GM12878 (cell line): Measurements from ENCODE around the gene RIMS1. TPM values are rescaled to one million over a fixed set of nuclear protein-coding genes. Genes with fewer than 3 reads are reported as not detected.

Experiments used
- ATAC-seq: fragments of 200-7000 bp; cut with Tn5 transposase; 3 replicates; pipeline ENCODE4 v1.9.1; 2020; ENCODE audit warnings: mild to moderate bottlenecking, moderate library complexity
- BruUV-seq: library from RNA; stranded (reverse); fragments of 400-500 nt; replicated peaks from 2 replicates; lab custom pipeline; 2021; lab: Mats Ljungman, UMichigan
- CTCF ChIA-PET: fragments of 300-600 bp; sonication (Branson Sonifier 250); formaldehyde crosslinking; extraction: SDS; loops from one replicate; lab custom pipeline; 2021; ENCODE audit warnings: inconsistent platforms; lab: Yijun Ruan, JAX
- POLR2A ChIA-PET: fragments of 350-600 bp; formaldehyde crosslinking; extraction: SDS; loops from one replicate; lab custom pipeline; 2021; ENCODE audit warnings: inconsistent platforms; lab: Charles Lee
- RAD21 ChIA-PET: fragments of 300-600 bp; sonication (Branson Sonifier 250); formaldehyde crosslinking; loops from one replicate; lab custom pipeline; 2023; ENCODE audit warnings: antibody characterized with exemption; ENCODE audit not compliant: unreplicated experiment; lab: Charles Lee
- SMC1A ChIA-PET: fragments of 300-600 bp; sonication (Branson Sonifier 250); formaldehyde crosslinking; loops from one replicate; lab custom pipeline; 2023; ENCODE audit not compliant: unreplicated experiment, uncharacterized antibody; lab: Charles Lee
- DNase-seq: peaks from one replicate; pipeline ENCODE4 v3.0.0-alpha.2; 2011; ENCODE audit warnings: low read depth, low spot score
- FAIRE-seq: peaks from 3 replicates; lab custom pipeline; 2011; peaks lifted over from hg19 to GRCh38; lab: Jason Lieb, UNC
- H2AFZ ChIP-seq: 2 replicates; pipeline ENCODE4 v1.6.0; 2011; ENCODE audit warnings: low read depth, low read length, control low read depth; ENCODE audit not compliant: control insufficient read depth
- H3K27ac ChIP-seq: 2 replicates; pipeline ENCODE4 v1.5.1; 2011; ENCODE audit warnings: control low read depth; ENCODE audit not compliant: control insufficient read depth, insufficient read depth
- H3K27me3 ChIP-seq, 2 experiments: replicated peaks in 1 of 2; 2 replicates each; pipeline versions ENCODE4 v1.6.0 to v1.6.1; 2011; ENCODE audit warnings: low read length in 1 of 2; ENCODE audit not compliant: control insufficient read depth in 2 of 2, insufficient read depth in 2 of 2
- H3K36me3 ChIP-seq, 2 experiments: 2 replicates each; pipeline ENCODE4 v1.5.1; 2011; ENCODE audit warnings: low read length in 1 of 2; ENCODE audit not compliant: control insufficient read depth in 2 of 2, insufficient read depth in 2 of 2
- H3K4me1 ChIP-seq: 2 replicates; pipeline ENCODE4 v1.6.1; 2011; ENCODE audit warnings: mild to moderate bottlenecking, low read length, moderate library complexity, mixed read lengths; ENCODE audit not compliant: control insufficient read depth, insufficient read depth
- H3K4me2 ChIP-seq: 2 replicates; pipeline ENCODE4 v1.6.0; 2011; ENCODE audit warnings: control low read depth; ENCODE audit not compliant: control insufficient read depth, insufficient read depth
- H3K4me3 ChIP-seq: fragments of 200-600 bp; sonication (generic); 2 replicates; pipeline ENCODE4 v1.5.1; 2016
- H3K79me2 ChIP-seq: 2 replicates; pipeline ENCODE4 v1.6.0; 2011; ENCODE audit warnings: low read length; ENCODE audit not compliant: control insufficient read depth, insufficient read depth
- H3K9ac ChIP-seq: 2 replicates; pipeline ENCODE4 v1.8.0; 2011; ENCODE audit warnings: low read length, control low read depth, mixed read lengths; ENCODE audit not compliant: control insufficient read depth, insufficient read depth
- H3K9me3 ChIP-seq: replicated peaks from 3 replicates; pipeline ENCODE4 v1.5.1; 2011; ENCODE audit warnings: mild to moderate bottlenecking, low read length; ENCODE audit not compliant: control insufficient read depth, insufficient read depth
- H4K20me1 ChIP-seq: 2 replicates; pipeline ENCODE4 v1.6.0; 2011; ENCODE audit not compliant: control insufficient read depth, insufficient read depth
- BCLAF1 ChIP-seq: fragments of 450-650 bp; IDR thresholded peaks from 2 replicates; pipeline ENCODE4 v1.6.1; 2017; ENCODE audit warnings: antibody characterized with exemption, mild to moderate bottlenecking, moderate library complexity
- BMI1 ChIP-seq: fragments of 450-650 bp; IDR thresholded peaks from 2 replicates; pipeline ENCODE4 v1.6.1; 2016; ENCODE audit warnings: mild to moderate bottlenecking, moderate library complexity, borderline replicate concordance
- EP300 ChIP-seq, 2 experiments: fragments of 150-350 bp in 1 of 2; IDR thresholded peaks; 2 replicates each; pipeline ENCODE4 v1.6.1; 2011 to 2012; ENCODE audit warnings: low read depth in 2 of 2, low read length in 2 of 2, borderline replicate concordance in 1 of 2, improper control_type of control experiment in 1 of 2, inconsistent platforms in 1 of 2; ENCODE audit not compliant: control insufficient read depth in 1 of 2
- GABPA ChIP-seq: IDR thresholded peaks from 2 replicates; pipeline ENCODE4 v1.6.1; 2014; ENCODE audit warnings: antibody characterized with exemption, low read depth, mild to moderate bottlenecking, inconsistent platforms
- KAT2A ChIP-seq: conservative IDR thresholded peaks from 2 replicates; pipeline ENCODE4 v1.6.1; 2011; ENCODE audit warnings: low read depth, low read length; ENCODE audit not compliant: control insufficient read depth
- NR2F1 ChIP-seq: fragments of 450-650 bp; conservative IDR thresholded peaks from 2 replicates; pipeline ENCODE4 v1.6.1; 2017; ENCODE audit warnings: mild to moderate bottlenecking
- PAX8 ChIP-seq: fragments of 450-650 bp; IDR thresholded peaks from 2 replicates; pipeline ENCODE4 v1.6.1; 2017; ENCODE audit warnings: mild to moderate bottlenecking, moderate library complexity
- PRDM15 ChIP-seq: fragments of 450-650 bp; formaldehyde crosslinking; IDR thresholded peaks from 2 replicates; pipeline ENCODE4 v1.4.0; 2020; ENCODE audit warnings: mild to moderate bottlenecking, moderate library complexity
- RBBP5 ChIP-seq: fragments of 200-600 bp; sonication (generic); conservative IDR thresholded peaks from 2 replicates; pipeline ENCODE4 v1.6.1; 2016
- SP1 ChIP-seq: IDR thresholded peaks from one replicate; pipeline ENCODE4 v1.6.1; 2011; ENCODE audit warnings: low read depth, low read length
- YBX1 ChIP-seq: fragments of 450-650 bp; IDR thresholded peaks from 2 replicates; pipeline ENCODE4 v1.6.1; 2016; ENCODE audit warnings: antibody characterized with exemption
- YY1 ChIP-seq: IDR thresholded peaks from 2 replicates; pipeline ENCODE4 v1.6.1; 2011; ENCODE audit warnings: low read depth, mild to moderate bottlenecking, low read length
- WGBS: methylation state at CpG from one replicate; pipeline ENCODE4 v1.1.6; 2016; ENCODE audit warnings: low lambda C conversion rate; ENCODE audit not compliant: insufficient replicate concordance, insufficient coverage; ENCODE audit errors: missing lambda C conversion rate; 5-methylcytosine and 5-hydroxymethylcytosine counted together
- in situ Hi-C: fragments of 300-500 bp; cut with MboI; formaldehyde crosslinking; loops from 9 replicates; pipeline ENCODE4 v1.14.3; 2018; ENCODE audit warnings: mixed read lengths
- intact Hi-C: fragments of 100-400 bp; cut with micrococcal nuclease; formaldehyde crosslinking; loops from one replicate; pipeline ENCODE4 v1.14.2; 2022; ENCODE audit not compliant: unreplicated experiment
- polyA plus RNA-seq, 11 experiments: library from polyadenylated mRNA; depleted of rRNA in 4 of 11; unstranded in 6 of 11; stranded (reverse) in 5 of 11; fragments of >200 nt; fragmentation: Nextera tagmentation in 4 of 11; fragmentation: Illumina TruSeq in 1 of 11; extraction: Ambion mirVana in 4 of 11; extraction: Trizol in 1 of 11; gene quantifications; 1 replicate in 1 of 11; 2 replicates in 10 of 11; pipeline versions ENCODE4 v1.2.1 to v1.2.3, GENCODE V29; 2011 to 2016; ENCODE audit warnings: inconsistent platforms in 2 of 11, missing spikeins in 2 of 11, low read depth in 1 of 11
- total RNA-seq, 4 experiments: library from RNA; depleted of rRNA in 3 of 4; stranded (reverse); fragments of >200 nt in 3 of 4; fragmentation: Illumina TruSeq in 1 of 4; extraction: Trizol in 1 of 4; gene quantifications; 2 replicates each; pipeline versions ENCODE4 v1.2.1 to v1.2.3, GENCODE V29; 2013 to 2021

Gene RIMS1
- total and polyA plus RNA-seq, 10 of the 15 experiments (the other 5 are each of a cell fraction or from before 2014, with no cell fraction given), result 0.05 to 0.76 (median 0.23) TPM

DNA sequence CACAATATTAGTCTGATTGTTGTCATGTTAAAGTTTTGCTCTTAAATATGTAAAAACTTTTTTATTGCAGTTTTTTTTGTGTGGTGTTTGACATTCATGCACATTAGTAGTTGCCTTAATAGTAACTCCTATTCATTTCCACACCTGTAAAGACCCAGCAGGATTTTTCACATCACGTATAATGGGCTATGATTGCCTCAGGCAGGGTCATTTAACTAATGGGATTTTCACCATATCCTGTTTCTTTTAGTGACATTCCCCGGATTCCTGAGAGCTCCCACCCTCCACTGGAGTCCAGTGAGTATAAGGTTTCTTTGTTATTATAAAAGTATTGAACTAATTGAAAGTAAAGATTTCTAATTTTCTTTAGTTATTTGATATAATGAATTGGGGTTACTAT lies 359.2 kb downstream of the RIMS1 start:
- H3K4me1 ChIP-seq, result no peaks in the 10 kb centered on the region
- ChIA-PET SMC1A (interaction anchor here (1.1 kb wide), 1 partner anchor 8 kb away, joined by 3 read pairs; no protein-coding TSS in a partner anchor), POLR2A (no interaction called here), CTCF (no interaction called here), RAD21 (no interaction called here)
- H4K20me1 ChIP-seq, result no peaks in the 10 kb centered on the region
- ATAC-seq (no peak), FAIRE-seq (no peak), DNase-seq (no peak)
- H3K9ac ChIP-seq, result no peak overlapping the region
- H3K27me3 ChIP-seq, result no peaks in the 10 kb centered on the region
- H3K4me3 ChIP-seq, result no peak overlapping the region
- no peaks in the 10 kb centered on the region for H3K9me3 ChIP-seq
- intact Hi-C loops, result no loop called here
- H3K4me2 ChIP-seq, result no peak overlapping the region
- no peaks in the 10 kb centered on the region for H3K79me2 ChIP-seq
- BruUV-seq, result no TSS peak
- WGBS, result 0% methylated on average over 2 of the region's 2 CpGs
- H3K27ac ChIP-seq, result no peak overlapping the region
- TF ChIP-seq GABPA (no peak), EP300 (IDR thresholded peaks at IDR 0.05; ENCODE audit: borderline replicate concordance in 1 of 2, control insufficient read depth in 1 of 2, low read depth in 2 of 2, low read length in 2 of 2) (no peak), BCLAF1 (no peak), KAT2A (no peak), PRDM15 (CRISPR knock-in tag) (no peak), NR2F1 (no peak), RBBP5 (no peak), YY1 (no peak), PAX8 (no peak), BMI1 (no peak), SP1 (no peak), YBX1 (no peak)
- no peak overlapping the region for H2AFZ ChIP-seq
- in situ Hi-C loops, result no loop called here
- no peaks in the 10 kb centered on the region for H3K36me3 ChIP-seq
